GM20431 (cell line): ENCODE data around the gene NPRL2.

Experiments
- in situ Hi-C: fragments of 300-500 bp; cut with MseI, MboI; formaldehyde crosslinking; loops from one replicate; pipeline ENCODE4 v1.15.0; 2020; ENCODE audit warnings: low sequenced_read_pairs; ENCODE audit not compliant: unreplicated experiment

The NPRL2 gene

DNA sequence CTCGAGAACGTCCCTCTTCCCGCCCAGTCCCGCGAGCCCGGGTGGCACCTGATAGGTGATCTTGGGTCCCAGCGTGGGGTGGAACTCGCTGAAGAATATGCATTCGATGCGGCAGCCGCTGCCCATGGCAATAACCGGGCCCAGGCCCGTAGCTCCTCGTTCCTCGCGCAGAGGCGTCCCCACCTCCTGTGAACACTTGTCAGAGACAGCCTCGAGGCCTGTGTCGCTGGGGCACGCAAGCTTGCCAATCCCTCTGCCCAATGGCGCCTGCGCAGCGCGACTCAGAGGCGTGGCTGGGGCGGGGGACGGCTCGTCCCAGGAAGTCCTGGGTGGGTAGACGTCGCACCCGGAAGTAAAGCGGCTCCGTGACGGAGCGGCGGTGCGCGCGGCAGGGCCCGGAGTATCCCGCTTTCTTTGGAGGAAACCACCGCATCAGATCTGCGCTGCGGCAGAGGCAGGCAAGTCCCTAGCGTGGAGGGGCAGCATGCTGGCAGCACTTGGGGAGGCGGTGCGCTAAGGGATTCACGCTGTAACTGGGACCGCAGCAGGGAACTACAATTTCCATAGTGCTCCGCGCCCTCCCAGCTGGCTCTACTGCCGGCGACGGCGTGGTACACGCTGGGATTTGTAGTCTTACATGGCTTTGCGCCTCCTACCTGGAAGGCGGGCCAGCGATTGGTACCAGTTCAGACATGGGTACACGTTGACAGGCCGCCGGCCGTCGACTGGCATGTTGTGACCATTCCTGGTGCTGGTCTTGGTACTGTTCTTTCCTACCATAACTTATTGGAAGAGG, at the start of gene NPRL2, which contains the start of gene CYB561D2:
TSS of gene NPRL2 (minus strand) at position 249 of the 796 bp plus-strand sequence. CDS start at position 126, 123 bp downstream.
TSS of gene CYB561D2 (plus strand) at position 336 of the 796 bp plus-strand sequence. CDS start 572 bp downstream, outside the sequence.
- in situ Hi-C loops, result no loop called here

DNA sequence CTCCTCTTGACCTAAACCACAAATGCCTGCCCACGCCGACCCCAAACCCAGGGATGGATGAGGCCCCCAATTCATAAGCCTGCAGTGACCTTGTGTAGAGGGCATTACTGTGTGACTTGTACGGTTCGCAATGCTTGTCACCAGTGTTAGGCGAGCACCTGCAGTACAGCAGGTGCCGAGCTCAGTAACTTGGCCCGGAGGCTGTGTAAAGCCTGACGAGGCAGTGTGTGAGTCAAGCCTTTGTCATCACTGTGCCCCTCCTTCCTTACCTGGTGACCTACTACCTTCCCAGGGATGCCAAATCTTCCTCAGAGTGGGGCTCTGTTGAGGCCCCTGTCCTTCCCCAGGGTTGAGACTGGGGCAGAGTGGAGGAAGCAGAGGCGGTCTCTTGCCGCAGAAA, 45.9 kb upstream of the NPRL2 start:
- in situ Hi-C loops, result no loop called here

DNA sequence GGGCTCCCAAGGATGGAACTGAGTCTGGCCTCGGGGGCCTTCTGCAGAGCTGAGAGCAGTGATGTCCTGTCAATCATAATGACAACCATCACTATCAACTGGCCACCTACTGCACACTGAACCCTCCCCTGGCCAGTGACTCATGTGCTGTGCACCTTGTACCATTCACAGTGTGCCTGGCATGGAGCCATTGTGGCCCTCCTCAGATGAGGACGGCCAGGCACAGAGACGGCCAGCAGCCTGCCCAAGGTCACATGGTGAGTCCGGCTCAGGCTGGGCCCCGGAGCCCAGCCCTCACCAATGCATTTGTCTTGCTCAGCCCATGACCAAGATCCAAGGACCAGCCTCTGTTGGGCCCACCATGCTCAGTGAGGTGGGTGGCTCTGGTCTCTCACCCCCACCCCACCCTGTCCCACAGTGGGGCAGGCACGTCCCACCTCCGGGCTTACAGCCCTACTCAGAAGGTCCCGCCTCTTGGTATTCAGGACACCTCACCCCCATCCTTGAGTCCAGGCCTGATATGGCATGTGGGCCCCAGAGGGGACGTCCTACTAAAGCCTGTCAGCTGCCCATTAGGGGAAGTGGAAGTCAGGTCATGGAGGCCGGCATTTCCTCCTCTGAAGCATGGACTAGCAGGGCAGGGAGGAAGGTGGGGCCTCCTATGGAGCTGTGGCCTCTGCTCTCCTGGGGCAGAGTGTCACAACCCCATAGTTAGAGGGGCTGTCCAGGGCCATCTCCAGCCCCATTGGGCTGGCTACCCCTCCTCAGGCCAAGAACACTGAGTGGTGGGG, 44.7 kb upstream of the NPRL2 start:
- in situ Hi-C loops, result no loop called here

DNA sequence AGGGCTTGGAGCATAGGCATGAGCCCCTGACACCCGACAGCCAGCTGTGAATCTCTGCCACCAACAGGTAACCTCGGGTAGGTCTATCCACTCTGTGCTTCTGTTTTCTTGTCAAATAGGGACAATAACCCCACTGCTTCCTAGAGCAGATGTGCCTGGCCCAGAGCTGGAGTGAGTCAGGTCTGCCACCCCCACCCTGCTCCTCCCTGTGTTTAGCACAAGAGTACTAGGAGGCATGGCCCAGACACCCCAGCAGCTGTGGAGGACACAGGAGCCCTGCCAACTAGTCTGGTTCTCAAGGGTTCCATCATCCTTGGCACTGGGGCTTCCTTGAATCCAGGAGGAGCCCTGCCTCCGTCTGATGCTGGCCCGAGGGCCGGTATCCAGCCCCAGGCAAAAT, 42.5 kb upstream of the NPRL2 start:
- in situ Hi-C loops, result no loop called here

DNA sequence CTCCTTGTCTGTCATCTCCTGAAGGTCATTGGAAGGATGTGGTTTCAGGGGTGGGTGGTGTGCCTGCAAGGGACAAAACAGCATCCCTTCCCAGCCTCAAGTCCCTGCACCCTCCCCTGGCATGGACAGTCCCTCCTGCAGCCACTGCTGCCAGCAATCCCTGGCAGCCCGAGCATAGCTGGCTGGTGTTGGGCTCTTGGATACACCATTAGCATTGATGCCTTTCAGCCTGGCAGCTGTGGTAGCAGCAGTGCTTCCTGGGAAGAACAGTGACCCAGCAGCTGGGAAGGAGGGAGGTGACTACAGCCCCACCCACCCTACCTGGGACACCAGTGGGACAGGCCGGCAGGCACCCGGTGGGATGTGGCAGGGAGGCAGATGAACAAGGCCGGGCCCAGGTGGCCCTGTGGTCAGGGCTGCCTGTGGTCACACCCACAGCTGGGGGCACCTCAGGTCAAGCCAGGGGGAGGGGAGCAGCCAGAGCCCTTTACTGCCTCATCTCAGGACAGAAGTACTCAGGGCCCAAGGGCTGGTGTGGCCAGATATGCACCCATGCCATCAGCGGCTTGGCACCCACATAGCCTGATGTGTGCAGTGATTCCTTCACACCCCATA, 41.6 kb upstream of the NPRL2 start:
- in situ Hi-C loops, result no loop called here

DNA sequence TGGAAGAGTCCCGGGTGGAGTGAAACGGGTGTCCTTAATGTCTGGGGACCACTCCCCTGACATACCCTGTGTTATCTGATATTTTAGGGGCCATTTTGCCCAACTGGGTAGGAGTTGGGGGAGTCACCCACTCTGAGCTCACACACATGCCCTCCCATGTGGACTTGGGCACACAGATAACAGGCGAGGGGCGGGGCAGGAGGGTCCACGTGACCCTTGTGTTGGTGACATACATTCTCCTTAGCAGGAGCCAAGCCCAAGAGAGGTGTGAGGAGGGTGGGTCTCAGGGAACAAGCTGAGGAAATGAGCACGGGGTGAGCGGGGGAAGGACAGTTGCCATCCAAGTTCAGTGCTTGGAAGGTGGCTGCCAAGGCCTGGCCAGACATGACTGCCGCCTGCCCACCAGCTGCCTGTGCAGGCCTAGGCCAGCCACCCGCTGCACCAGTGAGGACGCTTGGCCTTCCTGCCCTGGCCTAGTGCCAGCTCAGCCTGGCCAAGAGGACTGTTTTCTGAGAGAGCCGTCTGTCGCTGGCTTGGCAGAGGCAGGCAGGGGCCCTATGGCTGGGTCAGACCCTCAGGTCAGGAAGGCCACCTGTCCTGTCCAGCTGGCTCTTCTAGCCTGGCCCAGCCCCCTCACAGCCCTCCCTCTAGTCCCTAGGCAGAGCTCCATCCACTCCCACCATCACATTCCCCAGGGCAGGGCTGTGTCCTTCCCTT, 40.1 kb upstream of the NPRL2 start:
- in situ Hi-C loops, result no loop called here

DNA sequence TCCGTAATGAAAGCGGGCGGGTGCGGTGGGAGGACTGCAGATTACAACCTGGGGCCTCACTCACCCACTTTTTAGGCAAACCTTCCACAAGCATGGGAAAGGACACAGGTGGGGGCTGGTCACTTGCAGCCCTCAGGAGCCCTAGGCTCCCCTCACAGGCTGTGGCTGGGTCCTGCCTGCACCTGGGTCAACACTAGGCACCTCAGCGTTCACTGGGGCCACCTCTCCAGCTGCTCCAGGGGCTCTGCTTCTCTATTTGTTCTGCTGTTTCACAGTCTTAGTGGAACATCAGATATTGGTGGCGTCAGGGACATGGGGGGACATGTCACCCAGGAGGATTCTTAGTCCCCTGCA, 38.8 kb upstream of the NPRL2 start:
- in situ Hi-C loops, result no loop called here

DNA sequence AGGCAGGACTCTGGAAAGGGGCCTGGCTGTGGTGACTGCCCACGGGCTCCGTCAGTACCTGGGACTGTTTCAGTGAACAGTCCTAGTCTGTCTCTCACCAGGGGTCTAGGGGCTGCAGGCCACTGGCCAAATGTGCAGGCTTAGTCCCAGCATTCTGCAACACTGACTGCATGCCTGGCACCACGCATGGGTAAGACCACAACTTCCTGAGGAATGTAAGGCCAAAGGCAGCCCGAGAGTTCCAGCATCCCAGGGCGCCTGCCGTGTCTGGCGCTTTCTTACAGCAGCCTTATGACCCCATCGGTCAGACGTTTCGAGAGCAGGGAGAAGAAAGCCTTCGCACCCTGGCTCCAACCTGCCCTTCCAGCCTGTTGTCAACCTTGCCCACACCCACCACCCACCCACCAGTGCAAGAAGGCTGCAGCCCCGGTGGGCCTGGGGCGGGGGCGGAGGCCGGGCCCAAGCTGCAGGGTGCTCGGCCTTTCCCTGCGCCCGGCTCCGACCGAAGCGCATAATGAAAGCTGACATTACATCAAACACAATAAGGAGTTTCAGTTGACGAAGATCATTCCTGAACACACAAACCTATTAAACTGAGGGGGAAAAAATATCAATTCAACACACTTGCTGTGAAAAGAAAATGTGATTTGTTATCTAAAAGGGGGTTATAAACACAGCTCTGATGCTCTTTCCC, 38.3 kb upstream of the NPRL2 start:
- in situ Hi-C loops, result no loop called here

DNA sequence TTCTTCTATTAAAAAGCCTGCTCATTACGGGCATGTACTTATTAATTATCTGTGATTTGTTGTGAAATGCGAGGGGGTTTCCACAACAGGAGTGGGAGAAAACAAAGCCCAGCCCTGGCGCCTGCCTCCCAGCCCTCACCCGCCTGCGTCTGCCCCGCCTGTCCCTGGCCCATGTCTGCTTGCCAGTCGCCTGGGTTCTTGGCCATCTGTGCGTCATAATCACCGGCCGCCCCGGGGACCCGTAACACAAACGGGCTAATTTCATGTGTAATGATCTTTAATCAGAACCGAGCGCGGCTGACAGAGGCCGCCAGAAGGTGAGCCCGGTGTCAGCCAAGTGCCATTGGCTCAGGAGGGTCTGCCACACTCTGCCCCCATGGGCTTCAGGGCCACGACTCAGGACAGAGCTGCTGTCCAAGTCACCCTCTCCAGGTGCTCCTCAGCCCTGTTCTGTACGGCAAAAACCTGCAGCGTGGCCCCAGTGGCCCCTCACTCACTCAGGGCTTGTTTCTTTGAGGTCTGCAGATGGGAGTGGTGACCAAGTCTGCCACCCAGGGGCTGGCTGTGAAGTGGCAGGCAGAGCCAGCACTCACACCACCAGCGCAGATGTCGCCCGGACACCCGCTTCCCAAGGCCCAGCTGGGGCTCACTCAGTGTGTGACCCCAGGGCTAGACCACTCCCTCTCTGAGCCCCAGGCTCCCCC, 37.6 kb upstream of the NPRL2 start:
- in situ Hi-C loops, result no loop called here

DNA sequence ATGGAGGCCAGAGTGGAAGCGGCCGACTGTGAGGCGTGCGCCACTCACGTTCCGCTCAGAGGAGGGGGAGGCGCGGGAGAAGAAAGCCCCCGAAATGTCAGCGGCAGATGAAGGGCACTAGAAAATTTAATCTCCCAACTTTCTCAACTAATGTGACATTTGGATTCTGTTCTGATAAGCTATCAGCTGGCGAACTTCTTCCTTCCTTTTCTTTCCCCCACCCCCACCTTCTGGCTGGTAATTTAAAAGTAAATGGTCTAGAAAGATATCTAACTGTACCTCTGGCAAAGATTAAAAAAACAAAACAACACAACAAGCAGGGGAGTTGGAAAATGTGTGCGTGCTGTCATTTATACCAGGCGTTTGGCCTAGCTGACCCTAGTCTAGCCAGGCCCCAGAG, 35.2 kb upstream of the NPRL2 start:
- in situ Hi-C loops, result no loop called here

DNA sequence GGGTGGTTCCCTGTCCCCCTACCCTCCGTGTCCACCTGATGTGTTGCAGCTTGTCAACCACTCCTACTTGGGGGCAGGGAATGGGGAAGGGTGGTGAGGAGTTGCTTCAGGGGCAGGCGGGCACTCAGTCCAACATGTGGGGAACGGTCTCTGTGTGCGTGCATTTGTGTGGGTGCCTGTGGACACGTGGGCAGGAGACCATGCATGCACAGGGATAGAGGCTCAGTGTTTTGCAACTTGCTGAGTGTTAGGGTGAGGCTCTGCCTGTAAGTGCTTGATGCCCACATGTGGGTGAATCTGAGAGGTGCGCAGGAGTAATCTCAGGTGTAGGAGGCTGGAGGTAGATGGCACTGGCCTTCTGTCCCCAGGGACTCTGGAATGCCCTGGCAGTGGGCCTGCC, 33.2 kb upstream of the NPRL2 start:
- in situ Hi-C loops, result no loop called here

DNA sequence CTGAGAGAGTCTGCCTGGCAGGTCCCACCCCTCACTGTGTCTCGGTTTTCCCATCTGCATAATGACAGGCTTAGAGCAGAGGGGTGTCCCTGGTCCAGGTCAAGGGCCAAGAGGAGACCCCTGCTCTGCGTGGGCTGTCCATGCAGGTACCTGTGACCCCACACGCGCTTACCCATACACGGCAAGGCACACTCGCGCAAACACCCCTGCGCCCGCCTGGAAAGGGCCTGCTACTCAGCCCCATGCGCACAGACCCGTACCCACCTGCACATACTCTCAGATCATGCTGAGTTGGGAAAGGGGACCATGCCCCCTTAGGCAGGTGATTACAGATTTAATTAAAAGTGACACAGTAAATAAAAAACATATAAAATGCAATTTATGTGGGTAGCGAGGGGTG, 32.1 kb upstream of the NPRL2 start:
- in situ Hi-C loops, result no loop called here

DNA sequence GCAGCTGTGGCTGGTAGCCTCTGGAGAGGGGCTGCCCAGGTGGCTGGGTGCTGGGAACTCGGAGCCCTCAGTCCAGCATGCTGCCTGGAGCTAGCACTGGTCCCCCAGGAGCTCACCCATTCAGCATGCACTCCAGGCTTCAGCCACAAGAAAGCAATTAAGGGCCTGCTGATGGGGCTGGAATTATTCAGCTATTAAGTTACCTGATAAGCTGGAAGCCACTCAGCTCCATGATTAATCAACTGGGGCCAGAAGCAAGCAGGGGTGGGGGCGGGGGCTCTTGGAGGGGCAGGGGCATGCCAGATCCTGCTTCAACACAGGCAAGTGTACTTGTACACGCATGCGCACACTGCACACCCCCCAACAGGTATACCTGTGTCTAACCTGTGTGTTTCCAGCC, 30.8 kb upstream of the NPRL2 start:
- in situ Hi-C loops, result no loop called here

DNA sequence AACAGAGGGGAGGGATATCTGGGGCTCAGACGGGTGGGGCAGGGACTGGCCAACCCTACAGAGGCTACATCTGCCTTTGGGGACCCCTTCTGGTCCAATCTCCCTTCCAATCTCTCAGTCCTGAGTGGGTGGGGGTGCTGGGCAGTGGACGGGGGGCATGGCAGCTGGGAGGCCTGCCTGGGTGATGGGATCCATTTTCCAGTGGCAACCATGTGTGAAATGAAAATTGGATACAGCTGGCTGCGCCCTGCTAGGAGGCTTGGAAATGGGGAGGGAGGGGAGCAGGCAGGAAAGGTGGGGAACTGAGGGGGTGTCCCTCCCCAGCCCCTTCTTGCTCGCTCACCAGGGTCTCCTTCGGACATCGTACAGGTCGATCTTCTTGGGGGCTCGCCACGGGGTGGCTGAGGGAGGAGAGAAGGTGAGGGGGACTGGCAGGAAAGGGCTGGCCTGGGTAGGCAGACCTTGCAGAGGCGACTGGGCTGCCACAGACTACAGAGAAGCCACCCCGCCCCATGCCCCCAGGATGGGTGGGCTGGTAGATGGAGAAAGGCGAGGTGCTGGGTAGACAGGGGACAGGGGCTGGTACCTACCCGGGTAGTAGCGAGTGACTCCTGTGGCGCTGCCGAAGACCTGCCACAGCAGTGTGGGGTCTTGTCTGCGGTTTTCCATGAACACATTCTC, 30.0 kb upstream of the NPRL2 start:
- in situ Hi-C loops, result no loop called here

DNA sequence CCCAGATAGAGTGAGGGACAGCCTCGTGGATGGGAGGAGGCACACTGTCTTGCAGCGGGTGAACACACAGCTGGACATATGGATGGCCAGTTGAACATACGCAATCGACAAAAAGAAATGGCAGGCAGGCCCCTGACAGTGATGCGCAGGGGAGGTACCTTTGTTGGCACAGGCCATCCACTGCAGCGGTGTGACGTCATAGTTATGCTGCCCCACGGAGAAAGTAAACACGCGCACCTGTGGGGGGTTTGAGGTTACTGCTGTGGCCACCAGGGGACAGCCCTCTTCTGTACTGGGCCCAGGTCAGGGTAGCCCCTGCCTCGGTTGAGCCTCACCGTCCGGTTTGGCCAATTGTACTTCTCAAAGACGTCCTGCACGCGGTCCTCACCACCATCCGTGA, 28.2 kb upstream of the NPRL2 start:
- in situ Hi-C loops, result no loop called here

DNA sequence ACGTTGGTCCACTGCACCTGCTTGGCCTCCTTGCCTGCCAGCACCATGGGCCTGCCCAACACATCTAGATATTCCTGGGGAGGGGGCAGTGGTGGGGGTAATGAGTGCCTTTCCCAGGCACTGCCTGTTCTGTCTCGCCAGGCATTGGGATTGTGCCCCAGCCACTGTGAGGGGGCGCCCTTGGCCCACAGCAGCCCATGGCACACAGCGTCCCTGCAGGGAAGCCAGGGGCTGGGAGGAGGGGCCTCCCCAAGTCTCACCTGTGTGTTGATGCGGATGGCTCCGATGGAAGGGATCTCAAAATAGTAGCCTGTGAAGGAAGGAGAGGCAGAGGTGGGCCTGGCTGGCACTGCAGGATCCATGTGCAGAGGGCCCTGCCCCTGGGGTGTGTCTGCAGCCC, 27.4 kb upstream of the NPRL2 start:
- in situ Hi-C loops, result no loop called here

DNA sequence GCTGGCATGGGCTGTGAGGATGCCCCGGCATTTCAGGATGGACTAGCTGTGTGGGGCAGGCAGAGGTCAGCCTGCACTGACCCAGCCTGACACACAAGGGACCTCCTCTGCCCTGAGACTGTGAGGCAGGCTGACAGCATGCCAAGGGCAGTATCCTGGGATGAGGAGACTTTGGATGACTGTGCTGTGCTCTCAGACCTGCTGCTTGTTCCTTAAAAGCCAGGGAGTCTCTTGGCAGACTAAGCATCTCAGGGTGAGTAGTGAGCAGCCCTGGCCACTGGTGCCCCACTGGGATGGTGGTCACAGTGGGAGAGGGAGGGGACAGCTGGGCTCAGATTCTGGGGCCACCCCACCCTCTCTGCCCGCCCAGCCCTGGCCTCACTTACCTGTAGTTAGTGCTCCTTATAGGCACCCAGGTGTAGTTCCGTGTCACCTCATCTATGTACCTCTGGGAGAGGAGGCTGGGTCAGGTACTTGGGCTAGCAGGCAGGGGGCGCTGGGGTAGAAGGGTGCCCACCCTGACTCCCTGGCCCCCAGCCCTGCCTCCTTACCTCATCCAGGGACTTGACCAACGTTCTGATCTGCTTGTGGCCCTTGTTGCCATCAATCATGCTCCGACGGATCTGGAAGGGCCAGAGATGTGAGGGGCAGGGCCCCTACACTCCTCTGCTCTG, 24.8 kb upstream of the NPRL2 start:
- in situ Hi-C loops, result no loop called here
